Stimulated activated CD8-positive, alpha-beta memory T cell treated with anti-CD3 and anti-CD28 coated beads, Interleukin-15, amount 100 ng/mL, for 1 hour (primary cell): ENCODE data around the gene TCF20.

Source experiments
- DNase-seq: peaks from one replicate; pipeline ENCODE4 v3.0.0-alpha.2; 2020; ENCODE audit warnings: low read depth

The TCF20 gene

DNA sequence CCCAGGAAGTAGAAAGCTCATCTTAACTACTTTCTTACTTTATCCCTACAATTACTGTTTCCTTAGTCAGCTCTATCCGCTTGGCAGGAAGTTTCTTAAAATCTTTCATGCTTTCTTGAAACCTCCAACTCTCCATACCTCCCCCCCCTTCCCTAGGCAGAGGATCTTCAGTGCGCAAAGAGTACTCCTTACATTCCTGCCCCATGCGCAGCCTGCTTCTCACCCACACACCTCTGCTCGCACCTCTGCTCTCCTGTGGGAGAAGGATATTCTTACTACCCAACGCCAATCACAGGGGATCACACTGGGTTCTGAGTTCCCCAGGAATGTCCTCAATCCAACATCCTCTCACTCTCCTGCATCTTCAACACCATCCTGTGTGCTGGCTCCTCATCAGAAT is 12.3 kb downstream of the TCF20 start:
- DNase-seq, result no peak

DNA sequence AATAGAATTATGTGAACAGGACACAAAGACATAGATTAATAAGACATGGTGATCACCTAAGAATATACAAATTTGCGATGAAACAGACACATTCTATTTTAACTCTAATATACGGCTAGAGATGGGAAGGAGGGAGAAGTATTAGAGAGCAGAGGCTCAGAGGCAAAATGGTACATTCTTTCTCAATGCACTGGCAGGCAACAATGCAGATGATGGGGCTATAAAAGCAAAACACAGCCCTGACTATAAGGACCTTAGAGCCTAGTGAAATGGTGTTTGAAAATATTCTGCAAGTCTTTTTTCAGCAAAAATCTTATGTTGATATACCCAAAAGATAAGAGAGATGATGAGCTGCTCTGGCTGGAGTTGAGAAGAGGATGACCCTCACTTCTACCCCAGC is 13.1 kb downstream of the TCF20 start:
- no peak for DNase-seq

DNA sequence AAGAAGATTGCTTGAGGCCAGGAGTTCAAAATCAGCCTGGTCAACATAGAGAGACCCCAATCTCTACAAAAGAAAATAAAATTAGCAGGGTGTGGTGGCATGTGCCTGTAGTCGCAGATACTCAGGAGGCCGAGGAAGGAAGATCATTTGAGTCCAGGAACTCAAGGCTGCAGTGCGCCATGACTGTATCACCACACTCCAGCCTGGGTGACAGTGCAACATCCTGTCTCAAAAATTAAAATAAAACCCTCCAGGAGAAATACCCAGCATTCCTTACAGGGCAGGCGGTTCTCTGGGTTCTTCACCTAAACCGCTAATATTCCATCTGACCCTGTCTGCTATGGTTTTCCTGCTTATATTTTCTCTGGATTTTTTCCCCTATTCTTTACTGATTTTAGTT is 13.5 kb downstream of the TCF20 start:
- DNase-seq, result no peak

DNA sequence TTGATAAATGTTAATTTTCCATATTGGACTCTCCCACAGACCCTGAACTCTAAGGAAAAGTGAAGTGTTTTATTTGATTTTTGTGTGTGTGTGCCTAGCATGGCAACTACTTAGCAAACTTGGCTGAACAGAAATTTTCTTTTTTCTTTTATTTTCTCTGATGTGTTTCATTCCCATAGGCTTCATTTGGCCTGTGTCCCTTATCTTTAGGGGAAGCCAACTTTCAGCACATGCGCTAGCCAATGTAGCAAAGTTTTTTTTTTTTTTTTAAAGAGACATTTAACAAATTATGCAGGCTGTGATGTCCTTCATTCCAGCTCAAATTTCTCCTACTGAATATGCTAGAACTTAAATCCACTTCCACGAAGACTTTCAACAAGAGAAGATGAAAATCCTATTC is 14.2 kb downstream of the TCF20 start:
- no peak for DNase-seq

DNA sequence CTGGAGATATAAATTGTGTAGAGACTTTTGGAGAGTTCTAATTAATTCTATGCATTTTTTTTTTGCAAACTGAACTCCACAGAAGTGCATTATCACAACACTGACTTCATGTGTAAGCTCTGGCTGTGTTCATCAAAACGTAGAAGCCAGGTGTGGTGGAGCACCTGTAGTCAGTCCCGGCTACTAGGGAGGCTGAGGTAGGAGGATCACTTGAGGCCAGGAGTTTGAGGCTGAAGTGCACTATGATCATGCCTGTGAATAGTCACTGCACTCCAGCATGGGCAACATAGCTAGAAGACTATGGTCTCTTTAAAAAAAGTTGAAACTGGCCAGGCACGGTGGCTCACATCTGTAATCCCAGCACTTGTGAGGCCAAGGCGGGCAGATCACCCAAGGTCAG is 20.6 kb downstream of the TCF20 start:
- DNase-seq, result no peak

DNA sequence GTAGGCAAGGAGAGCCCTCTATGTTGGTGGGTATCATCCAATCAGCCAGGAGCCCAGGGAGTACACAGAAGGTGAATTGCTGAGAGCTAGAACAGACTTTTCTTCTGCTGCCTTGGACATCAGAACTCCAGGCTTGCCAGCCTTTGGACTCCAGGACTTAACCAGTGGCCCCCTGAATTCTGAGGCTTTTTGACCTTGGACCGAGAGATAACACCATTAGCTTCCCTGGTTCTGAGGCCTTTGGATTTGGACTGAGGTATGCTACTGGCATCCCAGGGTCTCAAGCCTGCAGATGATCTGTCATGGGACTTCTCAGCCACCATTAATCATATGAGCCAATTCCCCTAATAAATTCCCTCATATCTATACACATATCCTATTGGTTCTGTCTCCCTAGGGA is 21.5 kb downstream of the TCF20 start:
- no peak for DNase-seq

DNA sequence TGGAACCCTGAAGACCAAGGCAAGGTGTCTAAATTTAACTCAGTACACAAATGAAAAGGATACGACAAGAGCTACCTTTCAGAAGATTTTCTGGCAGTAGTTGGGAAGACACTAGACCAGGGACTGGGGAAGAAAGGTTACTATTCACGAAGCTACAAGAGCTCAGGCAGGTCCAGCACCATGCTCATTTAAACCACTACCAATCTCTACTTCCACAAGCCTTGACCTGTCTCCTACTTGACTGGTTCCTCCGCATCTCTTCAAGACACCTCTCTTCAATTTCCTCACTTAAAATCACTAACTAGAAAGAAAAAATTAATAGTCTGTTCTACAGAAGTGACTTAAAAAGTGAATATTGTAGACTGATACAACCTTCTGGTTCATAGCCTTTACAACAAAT is 22.9 kb downstream of the TCF20 start:
- no peak for DNase-seq

DNA sequence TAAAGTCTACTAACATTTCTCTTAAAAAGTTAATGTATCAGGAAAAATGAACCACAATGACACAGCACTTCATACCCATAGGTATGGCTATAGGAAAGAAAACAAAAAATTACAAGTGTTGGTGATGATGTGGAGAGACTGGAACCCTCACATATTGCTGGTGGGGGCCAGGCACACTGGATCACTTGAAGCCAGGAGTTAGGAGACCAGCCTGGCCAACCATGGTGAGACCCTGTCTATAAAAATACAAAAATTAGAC is 26.7 kb downstream of the TCF20 start:
- no peak for DNase-seq

DNA sequence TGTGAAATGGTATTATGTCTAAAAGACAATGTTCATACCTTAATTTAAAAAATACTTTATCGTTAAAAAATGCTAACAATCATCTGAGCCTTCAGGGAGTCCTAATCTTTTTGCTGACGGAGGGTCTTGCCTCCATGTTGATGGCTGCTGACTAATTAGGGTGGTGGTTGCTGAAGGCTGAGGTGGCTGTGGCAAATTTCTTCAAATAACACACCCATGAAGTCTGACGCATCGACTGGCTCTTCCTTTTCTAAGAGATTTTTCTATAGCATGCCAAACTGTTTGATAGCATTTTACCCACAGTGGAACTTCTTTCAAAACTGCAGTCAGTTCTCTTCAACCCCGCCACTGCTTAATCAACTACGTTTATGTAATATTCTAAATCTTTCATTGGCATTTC is 33.6 kb downstream of the TCF20 start:
- DNase-seq, result no peak

DNA sequence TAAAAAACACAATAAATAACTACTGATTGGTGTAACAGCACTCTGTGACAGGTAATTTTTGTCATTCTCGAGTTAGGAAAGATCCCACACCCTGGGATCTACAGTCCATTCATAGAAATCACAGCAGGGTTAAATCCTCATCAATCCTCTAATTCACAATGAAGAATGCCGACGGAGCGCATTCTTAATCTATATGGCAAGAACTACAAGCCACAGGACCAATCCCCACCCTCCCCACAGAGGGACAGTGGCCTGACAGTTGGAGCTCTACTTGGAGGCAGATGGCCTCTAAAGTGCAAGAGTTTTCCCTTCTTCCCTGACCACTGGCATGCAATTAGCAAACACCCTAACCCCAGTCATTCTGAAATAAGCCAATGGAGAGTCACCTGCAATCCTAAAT is 34.2 kb downstream of the TCF20 start:
- no peak for DNase-seq

DNA sequence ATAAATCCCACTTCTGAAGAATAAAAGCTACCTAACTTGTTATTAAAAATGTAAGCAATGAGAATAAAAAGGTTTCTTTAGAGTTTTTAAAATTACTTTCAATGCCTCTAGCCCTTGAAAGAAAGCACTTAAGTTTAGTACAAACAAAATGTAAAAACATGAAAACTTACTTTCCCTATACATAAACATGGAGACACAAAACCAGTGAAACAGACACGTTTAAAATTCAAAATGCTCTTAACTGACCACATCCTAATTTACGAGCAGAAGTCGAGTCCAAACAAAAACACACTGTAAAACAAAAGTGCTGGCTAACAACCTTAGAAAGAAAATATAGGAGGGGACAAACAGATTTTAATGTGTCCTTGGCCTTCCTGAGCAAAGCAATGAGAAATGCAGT is 36.6 kb downstream of the TCF20 start:
- no peak for DNase-seq

DNA sequence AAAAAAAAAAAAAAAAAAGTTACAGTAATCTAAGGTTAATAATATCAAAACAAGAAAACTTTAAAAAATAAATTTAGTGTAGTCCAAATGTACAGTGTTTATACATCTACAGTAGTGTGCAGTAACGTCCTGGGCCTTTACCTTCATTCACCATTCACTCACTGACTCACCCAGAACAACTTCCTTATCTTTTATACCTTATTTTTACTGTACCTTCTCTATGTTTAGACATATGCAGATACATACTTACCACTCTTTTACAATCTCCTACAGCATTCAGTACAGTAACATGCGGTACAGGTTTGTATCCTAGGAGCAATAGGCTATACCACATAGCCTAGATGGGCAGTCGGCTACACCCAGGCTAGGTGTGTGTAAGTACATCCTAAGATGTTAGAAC is 38.5 kb downstream of the TCF20 start:
- no peak for DNase-seq

DNA sequence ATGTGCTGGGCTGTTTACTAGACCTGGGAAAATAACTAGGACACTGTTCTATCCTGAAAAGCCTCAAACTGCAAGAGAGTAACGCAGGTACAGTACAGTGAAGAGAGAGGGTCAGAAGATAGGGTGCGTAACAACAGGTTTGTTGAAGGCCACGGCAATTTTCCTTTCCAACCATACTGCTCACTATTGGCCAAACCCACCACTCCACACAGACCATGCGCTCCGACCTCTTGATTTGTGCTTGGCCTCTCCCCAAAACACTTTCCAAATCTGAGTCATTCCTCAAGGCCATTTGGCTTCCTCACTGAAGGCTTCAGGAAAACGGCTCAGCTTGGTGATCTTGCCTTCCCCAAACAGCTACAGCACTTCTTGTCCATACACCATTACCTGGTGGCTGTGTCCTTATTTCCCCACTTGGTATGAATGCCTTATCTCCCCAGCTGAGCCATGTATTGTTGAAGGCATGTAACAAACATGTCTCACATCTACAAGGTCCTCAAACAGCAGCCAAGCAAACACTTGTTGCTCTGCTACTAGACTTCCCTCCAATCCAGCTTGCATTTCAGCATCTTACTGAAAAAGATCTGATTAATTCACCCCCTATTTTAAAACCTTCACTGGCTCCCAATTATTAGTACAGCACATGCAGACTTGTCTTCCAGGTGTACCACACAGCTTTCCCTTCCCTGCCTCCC is 40.9 kb downstream of the TCF20 start:
- DNase-seq, result no peak

DNA sequence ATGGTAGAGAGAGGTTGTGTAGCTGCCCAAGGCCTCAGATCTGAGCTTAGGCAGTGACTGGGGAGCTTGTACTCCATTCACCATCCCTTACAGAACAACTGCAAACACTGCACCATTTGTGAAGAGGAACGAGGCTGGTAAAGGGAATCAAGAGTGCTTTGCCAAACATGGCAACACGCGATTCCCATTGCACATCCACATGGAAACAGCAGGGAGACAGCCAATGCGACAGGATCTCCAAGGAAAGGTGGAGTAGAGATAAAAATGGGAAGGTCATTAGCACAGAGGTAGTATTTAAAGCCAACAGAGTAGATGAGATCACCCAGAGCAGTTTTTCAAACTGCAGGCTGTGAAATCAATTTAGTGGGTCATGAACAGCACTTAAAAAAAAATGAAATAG is 42.0 kb downstream of the TCF20 start:
- no peak for DNase-seq

DNA sequence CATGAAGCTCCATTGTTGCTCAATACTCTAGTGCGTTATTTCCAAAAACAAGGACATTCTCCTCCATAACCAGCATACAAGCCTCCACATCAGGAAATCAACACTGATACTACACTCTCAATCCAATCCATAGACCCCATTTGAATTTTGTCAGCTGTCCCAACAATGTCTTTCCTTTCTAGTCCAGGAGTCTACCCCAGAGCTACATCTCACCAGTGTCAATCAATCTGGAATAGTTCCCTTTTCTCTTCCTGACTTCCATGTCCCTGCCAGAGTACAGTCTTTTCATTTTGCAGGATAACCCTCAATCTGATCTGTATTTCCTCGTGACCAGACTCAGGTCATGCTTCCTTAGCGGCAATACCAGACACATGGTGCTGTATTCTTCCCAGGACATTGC is 43.0 kb downstream of the TCF20 start:
- DNase-seq, result no peak

DNA sequence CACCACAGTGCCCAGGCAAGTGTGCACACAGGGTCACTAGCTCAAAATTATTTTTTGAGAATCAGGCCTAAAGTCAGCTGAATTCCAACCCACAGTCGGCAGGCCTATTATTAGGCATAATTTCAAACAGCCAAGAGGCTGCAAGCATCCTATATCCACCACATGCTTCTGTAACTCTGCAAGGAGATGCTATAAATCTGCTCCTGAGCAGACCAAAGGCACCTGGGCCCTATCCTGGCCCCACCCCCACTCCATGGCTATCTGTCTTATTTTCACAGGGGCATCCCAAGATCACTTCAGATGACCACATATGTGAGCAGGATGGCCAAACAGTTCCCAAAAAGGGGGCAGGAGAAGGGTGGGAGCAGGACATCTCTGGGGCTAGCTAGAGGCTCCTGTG is 44.6 kb downstream of the TCF20 start:
- DNase-seq, result no peak

DNA sequence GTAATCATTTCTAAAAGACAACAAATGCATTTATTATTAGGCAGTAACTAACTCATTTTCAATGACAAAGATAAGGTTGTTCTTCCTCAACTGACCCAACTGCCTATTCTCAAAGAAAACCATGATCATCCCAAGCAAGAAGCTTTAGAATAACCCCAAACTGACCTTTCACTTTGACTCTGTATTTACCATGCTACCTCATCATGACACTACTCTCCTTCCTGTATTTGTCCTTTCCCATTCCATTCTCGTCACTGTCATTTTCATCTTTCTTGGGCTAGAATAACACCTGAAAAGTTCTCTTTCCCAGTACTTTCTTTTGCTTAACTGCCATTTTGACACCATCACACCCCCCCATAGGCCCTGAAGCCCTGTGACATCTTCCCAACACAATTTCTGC is 48.3 kb downstream of the TCF20 start:
- no peak for DNase-seq
